ENCODE measurements around the gene DPYD.

The DPYD gene

DNA sequence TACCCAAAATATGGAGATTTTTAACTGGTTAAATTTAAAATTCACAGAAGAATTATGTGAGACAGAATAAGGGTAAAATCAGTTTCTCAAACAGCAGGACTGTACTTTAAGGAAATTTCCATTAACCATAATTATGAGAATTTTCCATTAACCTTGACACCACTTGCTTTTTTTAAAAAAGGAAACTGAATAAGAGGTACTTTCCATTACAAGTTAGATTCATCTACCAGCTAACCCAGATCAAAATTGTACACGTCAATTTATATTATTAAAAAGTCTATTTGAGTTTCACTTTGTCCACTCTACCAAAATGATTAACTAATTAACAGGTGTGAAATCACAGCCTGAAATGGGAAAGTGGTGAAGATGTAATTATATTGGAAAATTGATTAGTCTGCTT lies 414.5 kb downstream of the DPYD start:
- no peak for DNase-seq

DNA sequence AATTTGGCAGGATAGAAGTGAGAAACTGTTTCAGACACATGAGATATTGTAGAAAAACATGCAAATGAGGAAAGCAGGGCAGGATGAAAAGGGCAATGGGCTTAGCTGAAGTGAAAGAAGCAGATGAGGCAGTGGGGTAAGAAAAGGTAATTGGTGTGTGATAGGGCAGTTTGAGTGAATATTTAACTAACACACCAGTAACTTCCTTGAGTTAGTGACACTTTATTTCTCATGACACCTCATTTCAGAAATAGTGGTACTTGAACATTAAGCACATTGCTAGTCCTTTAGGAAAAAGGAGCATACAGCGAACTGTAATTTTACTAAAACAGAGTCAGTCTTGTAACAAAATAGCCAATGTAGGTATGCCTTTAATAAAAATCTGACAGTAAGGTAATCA lies 415.0 kb downstream of the DPYD start:
- DNase-seq, result no peak

DNA sequence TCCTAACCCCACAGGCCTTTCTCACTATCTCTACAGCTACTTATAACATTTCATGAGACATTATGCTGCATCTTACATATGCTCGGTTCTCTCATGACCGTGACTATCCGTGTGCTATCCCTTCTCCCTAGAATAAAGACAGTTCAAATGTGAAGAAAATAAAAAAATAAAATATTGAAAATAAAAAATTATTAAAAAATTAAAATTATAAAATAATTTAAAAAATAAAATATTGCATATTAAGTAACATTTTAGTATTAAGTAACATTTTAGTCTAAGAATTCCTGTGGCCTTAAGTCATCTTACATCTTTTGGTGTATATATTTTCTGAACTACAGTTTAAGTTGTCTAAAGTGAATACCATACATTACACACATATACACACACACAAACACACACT lies 415.5 kb downstream of the DPYD start:
- DNase-seq, result no peak

DNA sequence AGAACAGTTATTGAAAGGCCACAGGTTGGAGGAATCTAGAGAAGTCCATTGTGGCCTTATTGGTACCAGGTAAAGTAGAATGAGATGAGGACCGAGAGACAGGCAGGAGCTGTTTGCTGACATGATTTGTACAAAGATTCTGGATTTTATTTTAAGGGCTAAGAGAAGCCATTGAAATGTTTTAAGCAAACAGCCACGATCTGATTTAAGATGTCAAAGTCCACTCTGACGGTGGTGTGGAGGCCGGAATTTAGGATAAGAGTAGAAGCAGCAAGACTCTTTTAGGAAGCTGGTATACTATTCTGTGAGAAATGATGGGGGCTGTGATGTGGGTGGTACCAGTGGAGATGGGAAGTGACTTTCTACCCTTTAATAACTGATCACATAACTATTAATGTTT lies 418.5 kb downstream of the DPYD start:
- no peak for DNase-seq

DNA sequence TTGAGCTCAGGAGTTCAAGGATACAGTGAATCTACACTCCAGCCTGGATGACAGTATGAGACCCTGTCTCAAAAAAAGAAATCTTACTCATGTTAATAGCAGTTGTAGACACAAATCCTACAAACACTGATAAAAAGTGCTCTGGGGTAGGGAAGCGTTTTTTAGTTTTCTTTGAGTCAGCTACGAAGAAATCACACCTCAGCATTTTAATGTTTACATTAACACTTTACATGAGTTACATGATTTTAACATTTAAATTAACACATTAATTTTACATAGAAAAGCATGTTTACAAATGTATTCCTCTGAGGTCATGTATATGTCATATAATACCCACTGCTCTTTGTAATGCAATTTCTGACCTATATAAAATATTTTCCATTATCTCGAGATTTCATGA lies 419.2 kb downstream of the DPYD start:
- no peak for DNase-seq

DNA sequence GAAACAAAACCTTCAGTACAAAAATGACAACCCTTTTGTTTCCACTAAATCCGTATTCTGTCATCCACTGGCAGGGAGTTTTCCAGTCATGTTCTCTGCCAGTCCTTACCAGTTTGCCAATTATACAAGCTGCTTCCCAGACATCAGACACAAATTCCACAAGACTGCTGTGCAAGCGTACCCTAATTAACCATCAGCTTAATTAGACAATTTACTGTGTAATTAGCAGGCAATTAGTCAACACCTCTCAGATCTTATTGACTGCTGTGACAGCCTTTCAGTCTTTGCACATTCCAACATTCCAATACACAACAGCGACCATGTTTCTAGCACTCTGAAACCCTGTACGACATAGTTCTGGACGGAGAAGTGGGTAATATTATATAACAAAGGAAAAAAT lies 420.1 kb downstream of the DPYD start:
- no peak for DNase-seq

DNA sequence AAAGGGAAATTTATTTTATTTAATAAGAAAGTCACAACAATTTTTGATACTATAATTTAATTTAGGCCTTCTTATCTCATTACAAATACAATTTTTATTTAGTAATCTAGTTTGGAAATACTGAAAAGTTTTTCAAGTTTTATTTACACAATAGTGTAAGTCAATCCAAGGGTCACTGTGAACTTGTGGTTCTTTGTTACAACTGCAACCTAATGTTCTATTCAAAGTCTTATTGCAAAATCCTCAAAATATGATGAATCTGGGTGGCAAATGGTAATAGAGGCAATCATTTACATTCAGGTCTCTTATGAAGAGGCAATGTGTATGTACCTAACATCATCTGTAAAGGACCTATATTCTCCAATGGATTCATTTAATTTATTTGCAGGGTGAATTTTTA lies 421.2 kb downstream of the DPYD start:
- no peak for DNase-seq

DNA sequence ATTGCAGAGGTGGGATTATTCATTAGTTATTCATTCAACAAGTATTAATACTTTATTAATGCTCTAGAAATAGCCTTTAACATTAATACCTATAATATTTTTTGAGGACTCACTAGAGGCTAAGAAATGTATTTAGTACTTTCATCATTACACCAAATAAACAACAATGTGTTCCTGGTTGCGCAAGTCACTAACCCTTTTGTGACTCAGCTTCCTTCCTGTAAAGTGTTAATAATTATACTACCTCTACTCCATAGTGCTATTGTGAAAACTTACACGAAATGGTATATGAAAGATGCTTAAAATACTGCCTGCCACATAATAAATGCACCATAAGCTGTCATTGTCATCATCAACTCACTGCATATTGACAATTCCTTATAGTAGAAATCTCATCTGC lies 431.0 kb downstream of the DPYD start:
- no peak for DNase-seq

DNA sequence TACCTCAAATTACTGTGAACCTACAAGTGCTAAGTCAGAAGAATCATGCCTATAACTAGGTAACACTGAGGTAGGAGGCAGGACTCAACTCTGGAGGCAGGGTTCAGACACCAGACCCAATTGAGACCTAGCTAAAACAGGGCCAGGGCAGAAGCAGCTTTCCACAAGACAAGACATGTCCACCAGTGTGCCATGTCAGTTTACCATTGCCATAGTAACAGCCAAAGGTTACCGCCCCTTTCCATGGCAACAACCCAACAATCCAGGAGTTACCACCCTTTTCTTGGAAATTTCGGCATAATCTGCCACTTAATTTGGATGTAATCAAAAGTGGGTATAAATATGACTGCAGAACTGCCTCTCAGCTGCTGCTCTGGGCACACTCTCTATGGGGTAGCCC lies 432.3 kb downstream of the DPYD start:
- DNase-seq, result no peak

DNA sequence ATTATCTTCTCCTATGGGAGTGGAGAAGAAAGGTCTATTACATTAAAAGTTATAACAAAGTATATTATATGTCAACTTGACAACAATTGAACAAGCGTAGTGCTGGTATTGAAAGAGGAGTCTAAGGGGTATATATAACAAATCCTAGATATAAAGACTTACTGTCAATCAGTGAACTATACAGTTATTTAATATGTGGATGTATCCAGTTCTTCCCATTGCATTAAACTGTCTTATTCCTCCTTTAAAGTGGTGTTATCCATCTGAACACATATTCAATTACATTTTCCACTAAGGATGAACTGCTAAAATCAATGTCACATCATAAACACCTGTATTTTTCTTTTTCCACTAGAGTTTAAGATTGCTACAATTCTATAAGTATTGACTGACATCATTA lies 438.8 kb downstream of the DPYD start:
- no peak for DNase-seq

DNA sequence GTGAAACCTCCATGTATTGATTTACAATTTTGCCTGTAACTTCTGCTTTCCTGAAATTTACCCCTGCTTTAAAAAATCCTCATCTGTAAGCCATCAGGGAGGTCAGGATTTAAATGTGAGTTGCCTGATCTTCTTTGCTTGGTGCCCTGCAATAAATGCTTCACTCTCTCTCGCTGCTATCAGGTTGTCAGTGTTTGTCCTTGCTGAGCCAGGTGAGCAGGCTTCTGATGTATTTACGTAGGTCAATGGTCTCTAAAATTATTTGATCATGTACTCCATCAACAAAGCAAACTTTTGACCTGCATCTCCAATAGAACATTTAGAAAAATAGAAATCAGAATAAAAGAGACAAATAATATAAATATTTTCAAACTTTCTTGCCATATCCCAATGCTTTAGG lies 453.4 kb downstream of the DPYD start:
- DNase-seq, result no peak

DNA sequence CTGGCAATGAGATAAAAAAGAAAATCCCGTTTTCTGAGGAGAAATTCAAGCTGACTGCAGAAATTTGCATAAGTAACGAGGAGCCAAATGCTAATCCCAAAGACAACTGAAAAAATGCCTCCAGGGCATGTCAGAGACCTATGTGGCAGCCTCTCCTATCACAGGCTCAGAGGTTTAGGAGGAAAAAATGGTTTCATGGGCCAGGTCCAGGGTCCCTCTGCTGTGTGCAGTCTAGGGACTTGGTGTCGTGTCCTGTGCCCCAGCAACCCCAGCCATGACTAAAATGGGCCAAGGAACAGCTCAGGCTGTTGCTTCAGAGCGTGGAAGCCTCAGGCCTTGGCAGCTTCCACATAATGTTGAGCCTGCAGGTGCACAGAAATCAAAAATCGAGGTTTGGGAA lies 456.5 kb downstream of the DPYD start:
- no peak for DNase-seq

DNA sequence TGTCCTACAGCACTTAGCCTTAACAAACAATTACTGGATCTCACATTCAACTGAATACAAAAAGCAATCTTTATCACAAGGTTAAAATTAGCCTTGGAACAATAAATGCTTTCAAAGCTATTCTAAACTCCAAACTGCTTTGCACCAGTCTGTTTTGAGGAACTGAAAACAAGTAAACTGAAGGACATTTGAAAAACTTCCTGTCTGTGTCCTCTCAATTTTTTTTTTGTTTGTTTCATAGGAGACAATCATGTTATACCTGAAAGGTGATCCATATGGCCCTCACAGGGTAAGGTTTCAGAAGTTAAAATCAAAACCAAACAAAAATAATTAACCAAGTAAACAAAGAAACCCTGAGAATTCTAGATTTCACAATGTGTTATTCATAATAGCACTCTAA lies 459.1 kb downstream of the DPYD start:
- no peak for DNase-seq

DNA sequence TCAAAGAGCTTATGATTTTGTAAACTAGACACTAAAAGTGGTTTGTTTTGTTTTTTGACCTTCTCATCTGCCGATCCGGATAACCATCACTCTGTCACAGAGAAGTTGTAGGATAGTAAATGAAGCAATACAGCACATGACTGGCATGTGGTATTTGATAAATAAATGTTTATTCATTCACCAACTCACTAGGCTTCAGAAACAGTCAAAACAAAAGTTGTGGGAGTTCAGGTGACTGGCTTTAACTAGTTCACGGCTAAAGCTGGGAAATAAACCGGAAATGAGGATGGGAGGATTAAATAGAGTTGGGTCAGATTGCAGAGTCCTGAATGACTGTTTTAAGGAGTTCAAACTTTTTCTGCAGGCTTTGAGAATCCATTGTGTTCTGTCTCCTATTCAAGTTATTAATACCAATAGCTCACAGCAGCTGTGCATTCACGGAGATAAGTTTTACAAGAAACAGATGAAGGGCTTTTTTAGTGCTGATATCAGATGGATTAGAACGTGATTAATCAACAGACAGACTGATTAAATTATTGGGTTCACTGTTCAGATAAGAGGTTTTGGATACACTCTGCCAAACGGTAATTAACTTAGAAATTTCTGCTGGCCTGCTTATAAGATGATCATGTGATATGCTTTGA lies 463.3 kb downstream of the DPYD start:
- DNase-seq, result no peak

DNA sequence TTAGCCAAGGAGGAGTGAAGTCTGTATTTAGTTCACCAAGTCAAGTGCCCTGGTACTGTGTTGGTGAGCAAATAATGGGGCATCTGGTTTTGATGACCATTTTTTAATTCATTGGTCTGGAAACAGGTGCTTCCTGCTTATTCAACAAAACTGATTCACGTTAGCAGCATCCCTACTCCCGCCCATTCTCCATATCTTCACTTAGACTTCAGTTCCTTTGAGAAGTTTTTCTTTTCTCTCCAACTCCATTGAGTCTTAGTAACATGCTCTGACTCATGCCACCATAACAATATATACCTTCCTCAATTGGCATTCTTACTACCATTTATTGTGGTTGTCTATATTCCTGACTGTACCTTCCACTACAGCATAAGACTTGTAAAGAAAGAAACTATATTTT lies 468.9 kb downstream of the DPYD start:
- no peak for DNase-seq

DNA sequence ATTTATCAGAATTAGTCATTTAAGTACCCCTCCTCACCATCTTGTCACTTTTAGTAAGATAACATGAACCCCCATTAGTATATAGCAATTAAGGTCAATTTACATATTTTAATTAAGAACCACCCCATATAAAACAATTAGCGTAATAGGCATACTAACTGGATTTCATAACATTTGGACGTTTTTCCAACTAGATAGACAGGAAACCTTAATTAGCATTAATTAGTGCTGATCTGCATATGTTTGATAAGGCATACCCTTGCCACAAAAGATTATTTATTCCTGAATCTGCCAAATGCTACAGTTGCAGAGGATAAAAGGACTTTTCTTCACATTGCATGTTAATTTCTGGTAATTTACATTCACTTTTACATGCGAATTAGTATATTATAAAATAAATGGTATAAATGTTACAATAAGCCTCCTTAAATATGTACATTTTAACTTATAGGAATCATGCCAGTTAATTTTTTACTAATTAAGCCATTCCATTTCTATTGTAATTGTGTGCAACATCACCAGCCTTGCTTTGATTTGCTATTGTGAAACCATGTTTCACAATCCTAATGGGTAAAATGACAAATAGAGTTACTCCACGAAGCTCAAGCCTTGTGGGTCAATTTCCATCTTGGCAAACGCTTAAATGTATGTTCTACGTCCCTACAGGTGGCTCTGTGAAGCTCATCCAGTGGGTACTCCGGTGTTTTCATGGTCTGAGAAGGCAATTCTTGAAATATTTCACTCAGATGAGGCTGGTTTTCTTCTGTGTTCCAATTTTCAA lies 469.6 kb downstream of the DPYD start:
- DNase-seq, result no peak

DNA sequence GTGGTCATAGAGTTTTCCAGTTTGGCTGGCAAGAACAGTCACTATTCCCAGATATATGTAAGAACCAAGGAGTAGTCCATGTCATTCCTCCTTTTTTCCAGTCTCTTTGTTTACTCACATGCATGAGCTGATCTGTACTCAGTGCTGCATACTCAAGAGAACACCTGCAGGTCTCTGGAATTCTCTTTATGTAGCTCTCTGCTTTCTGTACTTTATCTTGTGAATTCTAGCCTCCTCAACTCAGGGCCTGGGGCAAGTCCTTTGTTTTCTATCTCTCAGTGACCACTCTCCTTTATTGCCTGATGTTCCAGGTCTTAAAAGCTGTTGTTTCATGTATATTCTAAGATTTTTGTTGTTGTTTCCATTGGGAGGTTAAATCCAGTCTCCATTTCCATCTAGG lies 478.9 kb downstream of the DPYD start:
- DNase-seq, result no peak

DNA sequence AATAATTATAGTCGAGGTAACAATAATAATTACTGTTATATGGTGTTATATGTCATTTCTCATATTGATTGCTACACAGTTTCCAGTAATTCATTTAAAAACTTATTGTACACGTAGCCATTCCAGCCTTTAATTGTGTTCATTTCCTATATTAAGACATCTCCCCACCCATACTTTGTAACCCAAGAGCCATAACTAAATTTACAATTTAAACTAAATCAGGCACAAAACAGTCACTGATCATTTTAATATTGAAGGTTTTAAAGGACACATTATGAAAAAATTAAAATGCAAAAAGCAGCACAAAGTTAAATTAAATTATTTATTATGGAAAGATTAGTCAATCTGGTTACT lies 487.0 kb downstream of the DPYD start:
- no peak for DNase-seq

DNA sequence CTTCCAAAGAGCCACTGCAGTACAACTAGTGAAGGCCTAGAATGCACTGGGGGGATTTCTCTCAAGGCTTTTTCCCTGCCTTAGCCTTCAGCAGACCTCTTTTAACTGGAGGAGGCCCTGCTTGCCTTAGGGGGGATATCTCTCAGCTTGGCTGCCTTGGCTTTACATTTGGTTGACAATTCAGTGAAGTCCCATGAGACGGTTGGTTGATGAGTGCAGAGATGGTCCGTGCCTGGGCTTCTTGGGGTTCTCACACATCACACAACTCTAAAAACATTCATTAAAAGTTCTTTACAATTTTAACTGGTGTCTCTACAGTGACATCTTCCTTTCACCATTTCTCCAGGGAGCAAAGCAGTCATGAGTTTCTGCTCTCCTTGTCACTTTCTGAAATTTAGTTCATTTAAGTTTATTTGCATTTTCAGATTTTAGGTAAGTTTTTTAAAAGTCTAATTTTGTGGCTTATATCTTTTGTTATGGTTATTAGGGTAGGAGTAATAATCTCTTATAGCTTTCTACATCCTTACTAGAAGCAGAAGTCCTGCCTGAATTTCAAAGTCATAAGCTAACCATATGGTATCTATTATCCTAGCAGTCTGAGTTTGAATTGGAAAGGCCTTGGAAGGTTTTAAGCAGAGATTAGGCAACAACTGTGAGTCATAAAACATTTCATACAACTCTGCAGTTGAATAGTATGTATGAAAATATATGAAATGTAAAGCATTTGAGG lies 487.6 kb downstream of the DPYD start:
- no peak for DNase-seq

DNA sequence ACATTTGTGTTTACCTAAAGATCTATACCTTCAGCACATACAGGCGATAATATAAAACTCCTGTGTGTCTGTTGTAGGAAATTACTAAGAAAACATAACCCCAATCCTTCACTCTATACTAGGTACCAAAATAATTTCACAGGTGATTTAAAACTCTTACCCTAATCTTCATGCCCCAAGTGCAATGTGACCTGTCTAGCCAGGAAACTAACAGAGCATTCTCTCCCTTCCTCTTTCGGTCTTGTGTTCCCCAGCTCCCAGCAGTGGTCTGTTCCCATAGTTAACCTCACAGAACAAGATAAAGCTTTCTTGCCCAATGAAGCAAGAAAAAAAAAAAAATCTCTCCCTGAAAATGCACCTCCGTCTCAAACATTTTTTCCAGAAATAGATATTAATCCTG lies 493.5 kb downstream of the DPYD start:
- DNase-seq, result no peak

DNA sequence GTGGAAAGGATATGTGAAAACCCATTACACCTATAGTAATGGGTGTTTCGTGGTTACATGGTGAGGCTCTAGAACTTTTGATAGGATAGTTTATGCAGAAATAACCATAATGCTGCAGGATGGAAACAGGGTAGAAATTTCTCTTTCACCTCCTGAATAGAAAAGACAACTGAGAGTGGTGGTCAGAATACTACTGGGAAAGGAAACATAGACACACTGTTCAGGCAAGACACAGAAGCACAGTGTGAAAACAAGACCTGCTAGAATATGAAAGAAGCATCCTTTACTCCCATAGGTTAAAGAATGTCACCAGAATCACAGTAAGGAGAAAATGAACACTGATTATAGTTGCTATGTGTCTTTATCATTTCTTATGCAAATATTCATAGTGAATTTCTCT lies 496.6 kb downstream of the DPYD start:
- DNase-seq, result no peak

DNA sequence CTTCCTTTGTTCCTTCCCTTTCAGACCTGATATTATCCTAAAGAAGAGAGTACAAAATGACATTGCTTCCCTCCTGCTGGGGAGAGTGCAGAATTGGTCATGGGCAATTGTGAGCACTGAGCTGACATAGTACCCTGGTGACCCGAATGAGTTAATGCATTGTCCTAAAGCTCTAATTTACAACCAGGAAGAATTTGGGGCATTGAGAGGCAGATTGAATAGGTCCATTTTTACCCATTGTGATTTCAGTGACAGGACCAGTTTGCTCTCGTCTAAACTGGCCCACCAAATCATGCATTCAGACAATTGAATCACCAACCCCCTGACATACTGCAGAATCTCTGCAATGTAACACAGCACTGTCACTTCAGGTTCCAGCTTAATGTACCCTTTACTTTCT lies 497.4 kb downstream of the DPYD start:
- DNase-seq, result no peak

DNA sequence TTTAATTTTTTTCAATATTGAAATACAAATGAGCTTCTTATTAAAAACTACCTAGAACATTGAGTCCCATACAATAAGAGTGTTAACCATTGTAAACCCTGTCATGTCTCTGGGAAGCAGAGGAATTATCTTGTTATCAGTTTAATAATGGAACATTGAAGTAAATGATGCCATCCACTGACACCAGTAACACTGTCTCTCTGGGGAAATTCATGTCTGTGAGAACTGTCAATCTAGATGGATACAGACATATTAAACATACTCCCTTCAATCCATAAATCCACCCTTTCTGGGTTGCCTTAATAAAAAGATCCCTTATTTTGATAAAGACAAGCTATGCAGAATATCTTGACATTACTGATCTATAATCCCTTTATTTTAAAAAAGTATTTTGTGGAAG lies 503.2 kb downstream of the DPYD start:
- DNase-seq, result no peak

DNA sequence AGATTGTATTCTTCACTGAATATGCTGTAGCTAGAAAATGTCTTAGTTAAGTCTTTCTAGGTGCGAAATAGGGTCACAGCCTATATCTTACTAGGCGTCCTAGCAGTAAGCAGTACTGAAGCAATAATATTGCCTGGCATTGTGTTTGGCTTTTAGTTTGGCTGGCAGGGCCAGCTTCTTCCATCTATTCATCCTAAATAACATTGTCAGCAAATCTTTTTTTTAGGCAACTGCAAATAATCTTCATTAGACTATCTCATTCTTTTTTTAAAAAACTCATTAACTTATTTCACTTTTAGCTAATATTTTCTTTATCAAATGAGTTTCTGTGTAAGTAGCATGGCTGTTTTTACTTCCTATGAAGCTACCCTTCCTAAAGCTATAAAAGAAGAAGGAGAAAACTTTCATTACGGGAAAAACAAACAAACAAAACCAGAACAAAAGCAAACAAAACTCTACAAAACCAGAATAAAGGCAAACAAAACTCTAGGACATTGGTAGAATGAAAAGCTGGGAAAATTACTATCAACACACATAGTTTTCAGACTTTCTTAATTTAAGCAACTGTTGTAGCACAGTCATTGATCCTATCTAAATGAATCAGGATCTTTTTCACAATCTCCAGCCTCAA lies 506.0 kb downstream of the DPYD start:
- no peak for DNase-seq
